GM18861 (cell line): Measurements from ENCODE around the gene ZNF385D.

Source experiments
- ATAC-seq: cut with Tn5 transposase; IDR thresholded peaks from one replicate; pipeline ENCODE4 v1.9.1; 2021; ENCODE audit not compliant: unreplicated experiment

The ZNF385D gene

DNA sequence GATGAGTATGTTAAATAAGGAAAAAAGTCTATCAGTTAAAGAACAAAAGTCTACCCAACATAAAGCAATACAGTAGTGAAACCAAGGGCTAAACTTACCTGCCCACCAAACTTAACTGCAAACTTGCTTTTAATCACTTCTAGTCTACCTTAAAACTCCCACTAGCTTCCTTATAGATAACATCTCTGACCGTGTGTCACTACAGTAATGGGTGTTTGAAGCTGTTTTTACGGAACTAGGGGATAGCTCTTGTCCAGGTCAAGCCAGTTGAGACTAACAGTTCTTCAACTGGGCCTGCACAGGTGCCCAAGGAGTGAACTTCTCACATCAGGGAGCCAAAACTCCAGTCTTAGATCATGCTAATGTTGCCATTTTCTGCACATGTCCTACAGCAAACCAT is 132.3 kb downstream of the ZNF385D start:
- no peak for ATAC-seq

DNA sequence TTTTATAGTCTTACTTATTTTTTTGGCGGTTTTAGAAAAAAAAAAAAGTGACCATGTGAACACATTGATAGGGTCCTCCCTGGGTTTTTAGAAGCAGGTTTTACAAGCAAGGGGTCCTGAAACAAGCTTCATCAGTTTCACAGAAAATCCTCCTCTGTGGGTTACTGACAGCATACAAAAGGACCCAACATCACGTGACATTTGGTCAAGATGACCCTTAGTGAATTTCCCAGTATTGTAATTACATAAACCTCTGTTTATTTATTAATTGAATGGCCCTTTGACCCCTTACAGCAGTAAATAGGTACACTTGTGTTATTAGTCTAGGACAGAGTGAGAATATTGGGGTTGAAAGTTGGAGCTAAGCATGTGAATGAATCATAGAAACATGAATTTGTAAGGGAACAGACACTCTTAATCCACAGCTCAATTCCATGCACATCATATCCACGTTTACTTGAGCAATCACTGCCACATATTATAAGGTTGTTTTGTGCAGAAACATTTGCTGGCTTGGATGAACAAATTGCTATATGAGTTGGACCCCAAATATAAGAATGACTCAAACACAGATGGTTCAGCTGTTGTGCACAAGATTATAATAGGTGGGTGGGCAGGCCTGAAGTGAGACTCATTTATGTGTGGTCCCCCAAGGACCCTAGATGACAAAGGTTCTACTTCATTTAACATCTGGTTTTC is 137.5 kb downstream of the ZNF385D start:
- no peak for ATAC-seq

DNA sequence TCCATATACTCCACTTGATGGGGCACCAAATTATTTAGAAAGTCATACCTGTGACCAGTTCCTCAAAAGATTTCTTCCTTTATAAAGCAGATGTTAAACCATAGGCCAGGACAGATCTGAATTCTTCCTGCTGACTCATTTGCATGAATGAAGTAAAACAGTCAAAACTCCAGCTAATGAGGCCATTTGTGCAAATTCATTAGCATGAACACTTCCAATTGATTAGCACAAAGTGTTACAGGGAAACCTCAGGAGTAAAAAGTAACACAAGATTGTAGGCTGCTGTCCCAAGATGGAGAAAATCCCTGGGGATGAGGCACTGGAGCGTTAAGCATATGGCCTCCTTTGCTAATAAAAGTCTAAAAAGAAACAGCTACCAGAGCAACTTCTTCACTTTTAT is 149.8 kb downstream of the ZNF385D start:
- no peak for ATAC-seq

DNA sequence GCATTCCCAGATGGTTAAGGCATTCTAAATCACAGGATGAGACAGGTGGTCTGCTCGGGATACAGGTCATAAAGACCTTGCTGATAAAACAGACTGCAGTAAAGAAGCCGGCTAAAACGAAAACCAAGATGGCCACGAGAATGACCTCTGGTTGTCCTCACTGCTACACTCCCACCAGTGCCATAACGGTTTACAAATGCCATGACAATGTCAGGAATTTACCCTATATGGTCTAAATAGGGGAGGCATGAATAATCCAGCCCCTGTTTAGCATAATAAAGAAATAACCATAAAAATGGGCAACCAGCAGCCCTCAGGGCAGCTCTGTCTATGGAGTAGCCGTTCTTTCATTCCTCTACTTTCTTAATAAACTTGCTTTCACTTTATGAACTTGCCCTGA is 151.1 kb downstream of the ZNF385D start:
- no peak for ATAC-seq

DNA sequence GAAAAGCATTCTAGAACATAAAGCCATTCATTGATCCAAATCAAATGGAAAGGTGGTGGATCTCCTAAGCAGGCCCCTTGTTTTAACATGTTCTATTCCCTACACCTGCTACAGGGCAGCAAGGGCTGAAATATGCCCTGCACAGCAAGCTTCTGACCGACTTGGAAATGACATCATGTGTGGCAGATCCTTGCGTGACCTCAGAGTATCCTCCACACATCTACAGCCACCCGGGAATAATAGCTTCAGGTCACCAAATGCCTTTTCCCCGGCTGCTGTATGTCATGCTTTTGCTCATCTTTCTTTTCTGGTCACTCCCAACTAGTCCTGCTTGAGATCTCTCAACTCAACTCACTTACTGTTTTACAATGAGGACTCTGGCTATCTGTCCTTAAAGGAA is 158.2 kb downstream of the ZNF385D start:
- ATAC-seq, result no peak

DNA sequence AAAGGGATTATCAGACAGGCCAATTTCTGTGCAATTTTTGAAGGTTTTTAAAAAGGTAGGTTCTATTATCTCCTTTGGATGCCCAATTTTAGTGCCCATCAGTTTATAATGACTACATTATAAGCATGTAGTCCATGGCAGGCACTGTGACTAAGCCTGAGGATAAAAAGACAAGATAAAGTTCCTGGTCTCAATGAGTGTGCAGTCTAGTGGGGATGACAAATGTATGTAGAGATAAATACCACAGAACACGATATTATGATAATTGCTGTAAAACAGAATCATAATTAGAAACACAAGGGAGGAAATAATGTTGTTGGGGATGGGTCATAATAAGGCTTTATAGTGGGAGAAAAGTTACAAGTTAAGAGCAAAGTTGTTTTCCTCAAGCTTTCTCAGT is 163.1 kb downstream of the ZNF385D start:
- ATAC-seq, result no peak

DNA sequence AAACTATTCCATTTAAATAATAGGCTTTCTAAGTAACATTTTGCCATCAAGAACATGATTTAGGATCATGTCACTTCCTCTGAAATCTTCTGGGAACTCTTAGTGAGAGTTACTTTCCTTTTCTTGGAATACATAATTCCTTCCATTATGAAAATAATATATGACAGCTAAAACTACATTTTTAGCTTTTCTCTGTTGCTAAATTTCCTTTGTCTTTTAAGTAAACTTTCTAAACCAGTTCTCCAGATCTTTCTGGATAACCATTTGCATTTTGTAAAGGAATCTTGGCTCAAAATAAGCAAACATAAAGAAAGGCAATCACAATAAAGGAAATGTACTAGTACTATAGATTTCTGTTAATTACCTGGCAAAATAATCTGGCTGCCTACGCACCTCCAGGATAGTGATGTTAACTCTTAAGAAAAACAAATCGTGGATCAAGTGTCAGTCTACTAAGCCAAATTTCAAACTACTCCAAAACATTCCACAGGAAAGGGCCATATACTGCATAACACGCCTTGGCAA is 165.7 kb downstream of the ZNF385D start:
- ATAC-seq, result no peak

DNA sequence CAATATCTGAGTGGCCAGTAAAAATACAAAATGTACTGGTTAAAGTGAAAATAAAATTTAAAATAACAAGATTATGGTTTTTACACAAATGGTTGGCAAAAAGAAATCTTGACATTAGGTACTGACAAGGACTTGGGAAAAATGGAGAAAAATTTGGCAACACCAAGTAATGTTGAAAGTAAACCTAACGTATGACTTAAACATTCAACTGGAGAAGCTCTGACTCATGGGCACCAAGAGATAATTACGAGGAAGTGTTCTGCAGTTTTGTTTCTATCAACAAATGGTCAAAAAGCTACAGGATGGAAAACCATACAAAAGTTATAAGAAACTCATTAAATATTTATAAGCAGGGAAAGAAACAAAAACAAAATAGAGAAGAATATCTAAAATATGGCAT is 177.7 kb downstream of the ZNF385D start:
- no peak for ATAC-seq

DNA sequence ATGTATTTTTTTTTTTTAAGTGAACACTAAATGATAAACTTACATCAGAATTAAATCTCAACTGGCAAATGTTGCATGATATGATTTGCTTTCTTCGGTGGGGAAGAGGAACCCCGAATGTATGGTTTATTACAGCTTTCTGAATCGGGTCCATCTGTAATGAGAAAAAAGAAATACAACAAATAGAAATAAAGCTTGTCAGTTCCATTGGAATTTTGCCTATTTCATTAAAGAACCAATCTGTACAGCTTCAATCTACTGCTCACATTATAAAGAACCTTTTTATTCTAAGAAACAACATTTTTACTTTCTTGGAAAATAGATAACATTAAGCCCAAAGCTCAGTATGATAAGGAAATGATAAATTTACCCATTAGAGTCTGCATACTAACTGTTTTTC is 186.5 kb downstream of the ZNF385D start:
- no peak for ATAC-seq

DNA sequence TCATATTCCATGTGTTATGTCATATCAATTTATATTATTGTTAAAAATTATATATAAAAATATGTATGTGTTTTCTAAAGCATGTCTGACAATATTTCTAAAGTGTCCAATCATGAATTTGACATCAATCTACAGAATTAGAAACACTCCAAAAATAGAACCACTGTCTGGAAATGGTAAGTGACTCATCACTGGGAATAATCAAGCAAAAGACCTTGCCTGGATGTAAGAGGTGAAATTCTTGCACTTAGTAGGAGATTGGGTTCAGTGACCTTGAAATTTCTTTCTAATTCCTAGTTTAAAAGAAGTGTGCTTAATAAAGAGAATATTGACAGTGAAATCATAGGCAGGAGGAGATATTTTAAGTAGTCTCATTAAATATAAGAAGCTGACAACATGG is 188.8 kb downstream of the ZNF385D start:
- no peak for ATAC-seq

DNA sequence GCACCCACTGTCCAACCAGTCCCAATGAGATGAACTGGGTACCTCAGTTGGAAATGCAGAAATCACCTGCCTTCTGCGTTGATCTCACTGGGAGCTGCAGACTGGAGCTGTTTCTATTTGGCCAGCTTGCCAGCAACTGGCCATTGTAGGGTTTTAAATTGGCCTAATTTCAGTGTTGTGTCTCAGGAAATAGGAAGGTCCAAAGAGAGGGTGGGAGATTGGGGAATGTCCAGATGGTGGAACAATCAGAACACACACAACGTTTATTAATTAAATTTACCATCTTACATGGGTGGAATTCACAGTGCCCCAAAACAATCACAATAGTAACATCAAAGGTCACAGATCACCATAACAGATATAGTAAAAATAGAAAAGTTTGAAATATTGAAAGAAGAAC is 189.5 kb downstream of the ZNF385D start:
- no peak for ATAC-seq

DNA sequence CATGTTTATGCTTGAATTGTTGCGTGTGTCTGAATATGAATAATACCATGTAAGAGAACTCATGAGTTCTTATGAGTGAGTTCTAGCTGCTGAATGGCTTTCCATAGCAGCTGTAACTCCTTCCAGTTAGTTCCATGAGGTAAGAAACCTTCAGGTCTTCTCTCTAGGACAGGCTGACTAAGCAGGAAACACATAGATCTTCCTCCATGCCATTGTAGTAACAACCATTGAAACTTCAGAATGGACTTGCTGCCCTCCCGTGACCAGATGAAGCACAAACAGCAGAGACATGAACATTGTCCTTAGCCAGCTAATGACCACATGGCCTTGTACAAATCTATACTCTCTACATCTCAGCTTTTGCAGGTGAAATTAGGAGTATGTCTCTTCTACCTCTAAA is 200.0 kb downstream of the ZNF385D start:
- no peak for ATAC-seq

DNA sequence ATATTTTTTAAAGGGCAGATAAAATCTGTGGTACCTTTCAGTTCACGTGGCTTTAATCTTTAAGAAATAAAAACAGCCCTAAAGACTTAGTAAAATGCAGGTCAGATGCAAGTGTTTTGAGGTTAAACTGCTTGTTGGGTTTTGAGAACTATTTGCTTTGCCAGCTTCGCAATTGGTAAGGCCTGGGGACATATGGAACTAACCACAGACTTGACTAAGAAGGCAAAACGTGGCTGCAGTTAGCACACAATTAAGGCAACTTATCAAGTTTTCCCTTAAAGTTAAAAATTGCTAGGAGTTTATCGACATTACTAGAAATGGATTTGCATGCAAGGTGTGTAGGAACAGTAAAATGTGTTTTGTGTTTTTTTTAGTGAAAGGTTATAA is 206.9 kb downstream of the ZNF385D start:
- ATAC-seq, result no peak

DNA sequence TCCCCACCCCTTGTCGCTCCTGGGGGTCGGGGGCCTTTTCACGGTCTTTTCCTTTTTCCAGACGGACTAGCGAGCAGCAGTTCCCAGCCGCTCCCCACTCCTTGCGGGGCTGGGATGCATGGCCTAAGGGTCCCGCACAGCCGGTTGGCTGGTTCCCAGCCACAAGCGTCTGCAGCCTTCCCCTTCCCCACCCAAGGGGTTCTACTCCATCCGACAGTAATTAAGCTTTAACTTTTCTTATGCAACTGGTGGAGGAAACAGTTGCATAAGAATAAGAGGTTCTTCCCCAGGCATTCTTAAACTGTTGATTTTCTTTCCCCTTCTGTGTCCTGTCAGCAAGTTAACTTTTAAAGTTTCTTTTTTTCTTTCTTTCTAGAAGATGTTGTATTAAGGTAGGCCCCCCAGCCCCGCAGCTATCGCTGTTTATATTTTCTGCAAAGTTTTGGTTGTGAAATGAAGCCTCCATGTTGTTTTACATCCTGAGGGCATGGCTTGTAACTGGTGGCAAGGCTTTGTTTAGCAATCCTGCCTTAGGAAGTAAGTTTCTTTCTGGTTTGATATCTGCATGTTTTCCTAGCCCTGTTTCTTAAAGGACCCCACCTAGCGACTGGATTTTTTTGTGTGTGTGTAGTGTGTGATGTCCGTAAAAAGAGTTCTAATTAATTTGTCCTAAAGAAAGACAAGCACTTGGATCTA is 207.5 kb downstream of the ZNF385D start:
- ATAC-seq, result no peak

DNA sequence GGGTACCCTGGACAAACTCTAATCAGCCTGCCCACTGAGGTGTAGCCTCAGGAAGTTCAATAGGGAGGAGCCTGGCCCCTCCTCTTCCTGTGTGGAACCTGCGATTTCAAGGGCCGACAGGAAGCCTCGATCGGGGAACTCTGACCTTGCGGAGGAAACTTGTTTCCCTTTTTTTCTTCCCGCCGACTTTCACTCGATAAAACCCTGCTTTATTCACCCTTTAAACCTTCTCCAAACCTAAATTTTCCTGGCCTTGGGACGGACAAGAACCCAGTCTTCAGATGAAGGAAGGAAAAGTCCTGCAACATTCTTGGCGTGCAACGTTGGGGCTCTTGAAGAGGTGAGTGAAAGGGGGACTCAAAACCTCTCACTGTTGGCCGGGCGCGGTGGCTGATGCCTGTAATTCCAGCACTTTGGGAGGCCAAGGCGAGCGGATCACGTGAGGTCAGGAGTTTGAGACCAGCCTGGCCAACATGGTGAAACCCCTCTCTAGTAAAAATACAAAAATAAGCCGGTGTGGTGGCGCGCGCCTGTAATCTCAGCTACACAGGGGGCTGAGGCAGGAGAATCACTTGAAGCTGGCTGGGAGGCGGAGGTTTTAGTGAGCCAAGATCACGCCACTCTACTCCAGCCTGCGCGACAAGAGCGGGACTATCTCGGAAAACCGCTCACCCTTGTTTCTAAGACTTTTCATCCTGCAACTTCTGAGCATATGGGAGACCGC is 208.2 kb downstream of the ZNF385D start:
- ATAC-seq, result no peak

DNA sequence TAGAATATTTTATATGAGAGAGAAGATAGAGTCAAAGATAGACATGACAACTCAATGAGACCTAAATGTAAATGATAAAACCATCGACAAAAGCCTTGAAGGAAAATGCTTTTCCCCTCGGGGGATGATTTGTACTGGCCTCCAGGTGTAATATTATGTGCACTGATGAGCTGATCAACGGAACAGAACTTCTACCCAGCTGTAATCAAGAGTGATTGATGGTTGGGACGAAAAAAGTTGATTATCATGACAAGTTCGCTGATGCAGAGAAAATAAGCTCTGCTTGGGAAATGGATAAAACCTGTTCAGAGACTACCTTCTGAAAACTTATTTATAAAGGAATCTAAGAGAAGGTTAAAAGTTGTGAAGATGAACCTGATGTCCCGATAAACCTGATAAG is 210.7 kb downstream of the ZNF385D start:
- ATAC-seq, result no peak

DNA sequence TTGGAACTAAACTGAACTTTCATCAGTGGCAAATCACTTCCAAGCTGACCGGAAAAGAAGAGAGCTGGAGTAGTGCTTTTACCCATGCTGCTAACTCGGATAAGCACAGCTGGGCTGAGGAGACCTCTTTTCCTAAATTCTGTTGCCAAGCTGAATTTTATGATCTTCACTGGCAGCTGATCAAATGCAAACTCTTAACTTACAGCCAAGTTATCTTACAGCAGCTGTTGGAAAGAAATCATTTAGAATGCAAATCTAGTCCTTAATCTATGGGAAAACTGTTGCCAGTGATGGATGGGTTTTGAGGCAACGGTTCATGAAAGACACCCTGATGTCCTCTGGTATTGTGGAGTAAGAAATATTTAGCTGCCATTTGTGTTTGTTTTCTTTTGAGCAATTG is 216.5 kb downstream of the ZNF385D start:
- ATAC-seq, result no peak

DNA sequence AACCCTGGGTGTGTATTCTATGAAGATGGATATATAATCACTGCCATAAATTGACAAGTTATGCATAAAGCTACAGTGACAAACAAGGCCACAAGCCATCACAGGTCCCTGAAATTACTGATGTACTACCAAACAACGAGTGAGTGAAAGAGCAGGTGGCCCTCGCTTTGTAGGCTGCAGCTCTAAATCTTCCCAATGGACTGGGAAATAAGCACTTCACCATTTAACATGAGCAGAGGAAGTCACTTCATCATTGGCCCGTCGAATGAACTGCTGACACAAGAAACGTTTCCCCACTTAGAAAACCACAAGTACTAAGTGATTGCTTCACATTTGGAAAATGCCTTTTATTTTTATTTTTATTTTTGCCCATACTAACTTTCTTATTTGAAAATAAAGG is 218.0 kb downstream of the ZNF385D start:
- no peak for ATAC-seq

DNA sequence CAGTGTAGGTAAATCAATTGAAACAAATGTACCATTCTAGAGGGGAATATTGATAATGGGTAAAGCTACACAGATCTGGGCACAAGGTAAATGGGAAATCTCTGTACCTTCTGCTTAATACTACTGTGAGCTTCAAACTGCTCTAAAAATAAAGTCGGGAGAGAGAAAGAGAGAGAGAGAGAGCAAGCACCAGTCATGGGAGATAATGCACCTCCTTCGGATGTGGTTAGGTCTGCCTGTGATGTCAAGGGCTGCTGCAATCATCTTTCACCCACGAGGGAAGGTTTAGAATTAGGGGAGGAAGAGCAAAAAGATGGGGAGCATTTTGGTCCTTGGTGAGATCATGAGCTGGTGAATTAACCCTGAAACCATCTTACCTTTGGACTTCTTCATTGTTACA is 219.1 kb downstream of the ZNF385D start:
- no peak for ATAC-seq

DNA sequence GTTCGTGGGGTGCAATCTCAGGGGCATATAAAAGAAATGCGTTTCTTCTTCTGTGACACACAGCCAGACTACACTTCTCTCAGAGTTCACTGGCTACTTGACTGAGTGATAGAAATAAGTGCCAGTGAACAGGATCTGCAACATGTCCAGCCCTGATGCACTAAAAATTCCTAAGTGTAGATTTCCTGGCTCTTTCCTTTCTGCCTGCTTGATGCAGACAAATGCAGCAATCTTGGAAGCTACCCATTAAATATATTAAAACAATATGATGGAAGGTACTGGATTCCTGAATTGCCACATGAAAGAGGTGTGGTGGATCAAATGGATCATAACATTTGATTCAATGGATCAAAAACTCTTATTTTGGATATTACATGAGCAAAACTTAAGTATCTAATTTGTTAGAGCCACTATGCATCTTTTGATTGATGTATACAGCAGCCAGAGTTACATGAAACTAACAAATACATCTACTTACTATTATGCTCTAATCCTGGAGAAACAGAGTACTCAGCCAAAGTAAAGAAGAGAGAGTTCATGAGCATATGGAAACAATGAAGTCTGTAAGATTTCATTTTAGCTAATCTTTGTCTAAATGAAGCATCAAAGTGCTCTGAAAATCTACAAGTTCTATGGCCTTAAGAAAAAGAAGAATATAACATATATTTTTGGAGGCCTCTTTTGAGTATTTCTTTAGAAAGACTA is 222.6 kb downstream of the ZNF385D start:
- no peak for ATAC-seq

DNA sequence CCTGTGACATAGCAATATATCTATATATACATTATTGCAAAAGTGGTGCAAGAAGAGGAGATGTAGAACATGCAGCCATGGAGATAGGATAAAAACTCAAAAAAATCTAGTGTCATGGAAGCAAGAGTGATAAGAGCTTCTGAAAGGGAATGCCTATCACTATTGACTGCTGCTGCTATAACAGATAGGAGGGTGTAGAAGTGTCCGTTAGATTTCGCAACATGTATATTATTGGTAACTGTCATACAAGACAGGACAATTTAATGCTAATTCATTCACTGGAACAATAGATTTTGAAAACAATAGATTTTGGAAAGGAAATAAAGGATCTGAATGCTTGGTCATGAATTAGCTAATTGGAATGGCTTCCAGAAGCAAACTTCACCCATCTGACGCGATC is 224.5 kb downstream of the ZNF385D start:
- ATAC-seq, result no peak
